ENCODE measurements around the gene RABL3.
"Not testable (repeated sequence)": the region's sequence is repeated elsewhere in the genome, so short reads cannot be mapped to it uniquely, and the experiment has no call there.

RABL3 gene

DNA sequence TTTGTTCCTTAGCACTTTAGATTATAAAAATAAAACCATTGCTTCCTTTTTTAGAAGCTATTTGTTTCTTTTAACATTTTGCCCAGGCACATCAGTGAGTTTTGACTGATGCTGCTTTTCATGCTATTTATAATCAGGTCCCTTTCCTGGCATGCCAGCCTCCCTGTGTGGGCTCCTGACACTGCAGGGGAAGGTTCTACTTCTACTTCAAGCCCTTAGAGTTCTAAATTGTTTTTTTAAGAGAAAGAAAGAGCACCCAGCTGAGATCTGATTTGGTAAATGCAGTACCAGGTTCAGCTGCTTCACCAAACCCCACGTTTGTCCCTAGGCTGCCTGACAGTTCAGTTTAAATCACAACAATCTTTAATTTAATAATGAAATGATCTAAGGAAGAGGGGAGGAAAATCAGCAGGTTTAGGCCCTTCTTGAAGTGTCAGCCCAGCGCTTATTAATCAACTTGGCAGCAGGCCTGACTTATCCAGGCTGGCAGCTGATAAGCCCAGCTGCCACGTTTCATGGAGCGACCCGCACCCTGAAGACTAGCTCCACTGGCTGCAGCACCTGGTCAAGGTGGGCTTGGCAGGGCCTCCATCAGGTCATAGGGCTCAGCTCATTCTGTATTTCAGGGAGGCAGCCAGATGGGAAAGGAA, 89.3 kb downstream of the RABL3 start:
- TF ChIP-seq POLR2AphosphoS5 (IDR thresholded peaks at IDR 0.05; ENCODE audit: low read depth, low read length) (no peak), TAF1 (IDR thresholded peaks at IDR 0.05; ENCODE audit: borderline replicate concordance, low read depth, low read length) (no peak), POLR2A (IDR thresholded peaks at IDR 0.05; ENCODE audit: low read depth, low read length) (no peak)
- DNase-seq (ENCODE audit: insufficient read length) (no peak), FAIRE-seq (no peak)

- DNase-seq (ENCODE audit: insufficient read length) (no peak), FAIRE-seq (no peak)
- TF ChIP-seq POLR2A (IDR thresholded peaks at IDR 0.05; ENCODE audit: low read depth, low read length) (no peak), TAF1 (IDR thresholded peaks at IDR 0.05; ENCODE audit: borderline replicate concordance, low read depth, low read length) (no peak), POLR2AphosphoS5 (IDR thresholded peaks at IDR 0.05; ENCODE audit: low read depth, low read length) (no peak)
These were observed 90.0 kb downstream of the RABL3 start for GRCh38 chr3:120652281-120652680.

GRCh38 chr3:120650311-120650710, 92.0 kb downstream of the RABL3 start:
- FAIRE-seq: no peak
- no peak for DNase-seq (ENCODE audit: insufficient read length)
- no peak for TF ChIP-seq TAF1 (IDR thresholded peaks at IDR 0.05; ENCODE audit: borderline replicate concordance, low read depth, low read length)
- no peak for TF ChIP-seq POLR2AphosphoS5 (IDR thresholded peaks at IDR 0.05; ENCODE audit: low read depth, low read length)
- TF ChIP-seq POLR2A (IDR thresholded peaks at IDR 0.05; ENCODE audit: low read depth, low read length): no peak

- FAIRE-seq (no peak), DNase-seq (ENCODE audit: insufficient read length) (no peak)
- no peak for TF ChIP-seq POLR2A (IDR thresholded peaks at IDR 0.05; ENCODE audit: low read depth, low read length)
- no peak for TF ChIP-seq TAF1 (IDR thresholded peaks at IDR 0.05; ENCODE audit: borderline replicate concordance, low read depth, low read length)
- TF ChIP-seq POLR2AphosphoS5 (IDR thresholded peaks at IDR 0.05; ENCODE audit: low read depth, low read length): no peak
These were observed 92.5 kb downstream of the RABL3 start for GRCh38 chr3:120649830-120650233.

DNA sequence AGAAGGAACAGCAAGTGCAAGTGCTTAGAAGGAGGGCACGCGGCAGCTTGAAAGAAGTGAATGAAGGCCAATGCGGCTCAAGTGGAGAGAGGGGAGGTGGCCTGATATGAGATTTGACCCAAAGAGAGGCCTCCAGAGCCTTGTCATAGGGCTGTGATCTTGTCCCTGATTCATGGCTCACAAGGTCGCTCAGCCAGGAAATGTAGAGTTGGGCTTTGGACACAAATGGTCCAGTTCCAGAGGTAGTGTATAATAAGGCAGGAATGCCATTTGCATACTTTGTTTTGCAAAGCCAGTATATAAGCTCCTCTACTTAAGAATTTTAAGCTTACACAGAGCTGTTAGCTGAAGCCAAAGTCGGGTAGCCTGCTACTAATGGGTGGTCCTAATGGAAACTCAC, 94.0 kb downstream of the RABL3 start:
- FAIRE-seq (no peak), DNase-seq (ENCODE audit: insufficient read length) (no peak)
- TF ChIP-seq TAF1 (IDR thresholded peaks at IDR 0.05; ENCODE audit: borderline replicate concordance, low read depth, low read length): no peak
- TF ChIP-seq POLR2AphosphoS5 (IDR thresholded peaks at IDR 0.05; ENCODE audit: low read depth, low read length): no peak
- TF ChIP-seq POLR2A (IDR thresholded peaks at IDR 0.05; ENCODE audit: low read depth, low read length): no peak

GRCh38 chr3:120646771-120647432, 95.4 kb downstream of the RABL3 start:
- no peak for TF ChIP-seq TAF1 (IDR thresholded peaks at IDR 0.05; ENCODE audit: borderline replicate concordance, low read depth, low read length)
- no peak for TF ChIP-seq POLR2AphosphoS5 (IDR thresholded peaks at IDR 0.05; ENCODE audit: low read depth, low read length)
- TF ChIP-seq POLR2A (IDR thresholded peaks at IDR 0.05; ENCODE audit: low read depth, low read length): no peak
- DNase-seq (ENCODE audit: insufficient read length) (no peak), FAIRE-seq (no peak)

GRCh38 chr3:120645083-120645845, 97.1 kb downstream of the RABL3 start:
- DNase-seq (ENCODE audit: insufficient read length) (no peak), FAIRE-seq (no peak)
- TF ChIP-seq POLR2AphosphoS5 (IDR thresholded peaks at IDR 0.05; ENCODE audit: low read depth, low read length) (no peak), TAF1 (IDR thresholded peaks at IDR 0.05; ENCODE audit: borderline replicate concordance, low read depth, low read length) (no peak), POLR2A (IDR thresholded peaks at IDR 0.05; ENCODE audit: low read depth, low read length) (no peak)

GRCh38 chr3:120642368-120642948, 99.9 kb downstream of the RABL3 start:
- no peak for TF ChIP-seq POLR2AphosphoS5 (IDR thresholded peaks at IDR 0.05; ENCODE audit: low read depth, low read length)
- TF ChIP-seq TAF1 (IDR thresholded peaks at IDR 0.05; ENCODE audit: borderline replicate concordance, low read depth, low read length): no peak
- TF ChIP-seq POLR2A (IDR thresholded peaks at IDR 0.05; ENCODE audit: low read depth, low read length): no peak
- DNase-seq (ENCODE audit: insufficient read length) (no peak), FAIRE-seq (no peak)

DNA sequence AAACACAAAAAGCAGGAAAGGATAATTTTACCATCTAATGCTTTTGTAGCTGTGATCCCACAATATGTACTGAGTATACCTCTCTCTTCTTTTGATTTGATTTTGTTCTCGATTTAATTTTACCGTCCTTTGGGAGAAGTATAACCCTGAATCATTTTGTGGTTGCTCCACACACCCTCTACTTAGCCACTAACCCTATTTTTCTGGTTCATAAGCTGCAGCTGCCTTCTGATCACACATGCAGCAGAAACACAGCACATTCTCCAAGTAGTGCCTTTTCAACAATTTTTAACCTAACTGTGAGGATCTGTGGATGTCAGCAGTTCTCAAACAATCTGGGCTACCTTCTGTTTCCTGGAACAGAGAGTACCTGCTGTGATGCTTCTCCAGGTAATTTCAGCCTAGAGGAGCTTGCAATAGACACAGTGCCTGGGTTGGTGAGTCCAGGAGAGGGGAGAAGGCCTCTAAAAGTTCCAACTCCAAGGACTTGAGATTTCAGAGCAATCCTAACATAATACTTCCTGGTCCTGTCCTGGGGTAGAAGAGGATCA, 100.5 kb downstream of the RABL3 start:
- no peak for DNase-seq (ENCODE audit: insufficient read length)
- FAIRE-seq: no peak
- no peak for TF ChIP-seq POLR2A (IDR thresholded peaks at IDR 0.05; ENCODE audit: low read depth, low read length)
- TF ChIP-seq TAF1 (IDR thresholded peaks at IDR 0.05; ENCODE audit: borderline replicate concordance, low read depth, low read length): no peak
- TF ChIP-seq POLR2AphosphoS5 (IDR thresholded peaks at IDR 0.05; ENCODE audit: low read depth, low read length): no peak

- TF ChIP-seq POLR2AphosphoS5 (IDR thresholded peaks at IDR 0.05; ENCODE audit: low read depth, low read length): no peak
- no peak for TF ChIP-seq TAF1 (IDR thresholded peaks at IDR 0.05; ENCODE audit: borderline replicate concordance, low read depth, low read length)
- TF ChIP-seq POLR2A (IDR thresholded peaks at IDR 0.05; ENCODE audit: low read depth, low read length): no peak
- no peak for FAIRE-seq
- no peak for DNase-seq (ENCODE audit: insufficient read length)
These were observed 102.1 kb downstream of the RABL3 start for GRCh38 chr3:120640231-120640630.

DNA sequence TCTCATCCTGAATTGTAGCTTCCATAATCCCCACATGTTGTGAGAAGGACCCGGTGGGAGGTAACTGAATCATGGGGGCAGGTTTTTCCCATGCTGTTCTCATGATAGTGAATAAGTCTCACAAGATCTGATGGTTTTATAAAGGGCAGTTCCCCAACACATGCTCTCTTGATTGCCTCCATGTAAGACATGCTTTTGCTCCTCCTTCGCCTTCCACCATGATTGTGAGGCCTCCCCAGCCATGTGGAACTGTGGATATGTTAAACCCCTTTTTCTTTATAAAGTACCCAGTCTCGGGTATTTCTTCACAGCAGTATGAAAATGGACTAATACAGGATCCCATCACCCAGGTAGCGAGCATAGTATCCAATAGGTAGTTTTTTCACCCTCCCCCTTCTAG, 103.5 kb downstream of the RABL3 start:
- not testable (repeated sequence) for DNase-seq (ENCODE audit: insufficient read length); FAIRE-seq

Data from GM12892 (cell line).